ENCODE measurements around the gene LCP2.

The LCP2 gene

GRCh38 chr5:170268153-170268689 is 29.4 kb downstream of the LCP2 start:
- TF ChIP-seq CTCF (IDR thresholded peaks at IDR 0.05; ENCODE audit: borderline replicate concordance, extremely low read depth, low read length, poor library complexity, severe bottlenecking) (no peak), EZH2 (IDR thresholded peaks at IDR 0.05; ENCODE audit: borderline replicate concordance, low read depth, low read length, severe bottlenecking) (no peak)
- H3K4me2 ChIP-seq (ENCODE audit: insufficient read depth, low read length): no peak overlapping the region

GRCh38 chr5:170267431-170268152 is 30.0 kb downstream of the LCP2 start:
- Histone ChIP-seq H3K9ac (ENCODE audit: low read depth, low read length) (no peak overlapping the region), H3K9me3 (ENCODE audit: insufficient read depth, low read length, severe bottlenecking) (no peaks in the 10 kb centered on the region), H3K27ac (ENCODE audit: low read length) (peak overlapping the region; percentile 25), H2AFZ (ENCODE audit: low read depth, low read length) (no peak overlapping the region), H4K20me1 (ENCODE audit: insufficient read depth, low read length) (no peaks in the 10 kb centered on the region), H3K79me2 (ENCODE audit: insufficient read depth, low read length) (no peaks in the 10 kb centered on the region), H3K36me3 (ENCODE audit: insufficient read depth, low read length) (peaks cover 92% of the 10 kb centered on the region), H3K4me1 (ENCODE audit: insufficient read depth, low read length) (no peaks in the 10 kb centered on the region), H3K4me2 (ENCODE audit: insufficient read depth, low read length) (no peak overlapping the region), H3K4me3 (ENCODE audit: low read depth in 1 of 2, low read length in 2 of 2) (no peak overlapping the region), H3K27me3 (ENCODE audit: insufficient read depth, low read length, poor library complexity) (no peaks in the 10 kb centered on the region)
- peak; percentile 71 for DNase-seq
- TF ChIP-seq CTCF (IDR thresholded peaks at IDR 0.05; ENCODE audit: borderline replicate concordance, extremely low read depth, low read length, poor library complexity, severe bottlenecking) (peak; percentile 81), EZH2 (IDR thresholded peaks at IDR 0.05; ENCODE audit: borderline replicate concordance, low read depth, low read length, severe bottlenecking) (no peak)
- peak; percentile 81 for ATAC-seq (ENCODE audit: insufficient read depth, low read depth)

More at GRCh38 chr5:170268153-170268689, 29.4 kb downstream of the LCP2 start:
- Histone ChIP-seq H3K9ac (ENCODE audit: low read depth, low read length) (no peak overlapping the region), H4K20me1 (ENCODE audit: insufficient read depth, low read length) (no peaks in the 10 kb centered on the region), H3K27me3 (ENCODE audit: insufficient read depth, low read length, poor library complexity) (no peaks in the 10 kb centered on the region), H3K9me3 (ENCODE audit: insufficient read depth, low read length, severe bottlenecking) (no peaks in the 10 kb centered on the region), H3K4me3 (ENCODE audit: low read depth in 1 of 2, low read length in 2 of 2) (no peak overlapping the region), H3K36me3 (ENCODE audit: insufficient read depth, low read length) (peaks cover 92% of the 10 kb centered on the region), H2AFZ (ENCODE audit: low read depth, low read length) (no peak overlapping the region), H3K27ac (ENCODE audit: low read length) (peak overlapping the region; percentile 11; the same call in 1 of the 2 replicates), H3K4me1 (ENCODE audit: insufficient read depth, low read length) (no peaks in the 10 kb centered on the region), H3K79me2 (ENCODE audit: insufficient read depth, low read length) (no peaks in the 10 kb centered on the region)
- DNase-seq (no peak), ATAC-seq (ENCODE audit: insufficient read depth, low read depth) (no peak)

DNA sequence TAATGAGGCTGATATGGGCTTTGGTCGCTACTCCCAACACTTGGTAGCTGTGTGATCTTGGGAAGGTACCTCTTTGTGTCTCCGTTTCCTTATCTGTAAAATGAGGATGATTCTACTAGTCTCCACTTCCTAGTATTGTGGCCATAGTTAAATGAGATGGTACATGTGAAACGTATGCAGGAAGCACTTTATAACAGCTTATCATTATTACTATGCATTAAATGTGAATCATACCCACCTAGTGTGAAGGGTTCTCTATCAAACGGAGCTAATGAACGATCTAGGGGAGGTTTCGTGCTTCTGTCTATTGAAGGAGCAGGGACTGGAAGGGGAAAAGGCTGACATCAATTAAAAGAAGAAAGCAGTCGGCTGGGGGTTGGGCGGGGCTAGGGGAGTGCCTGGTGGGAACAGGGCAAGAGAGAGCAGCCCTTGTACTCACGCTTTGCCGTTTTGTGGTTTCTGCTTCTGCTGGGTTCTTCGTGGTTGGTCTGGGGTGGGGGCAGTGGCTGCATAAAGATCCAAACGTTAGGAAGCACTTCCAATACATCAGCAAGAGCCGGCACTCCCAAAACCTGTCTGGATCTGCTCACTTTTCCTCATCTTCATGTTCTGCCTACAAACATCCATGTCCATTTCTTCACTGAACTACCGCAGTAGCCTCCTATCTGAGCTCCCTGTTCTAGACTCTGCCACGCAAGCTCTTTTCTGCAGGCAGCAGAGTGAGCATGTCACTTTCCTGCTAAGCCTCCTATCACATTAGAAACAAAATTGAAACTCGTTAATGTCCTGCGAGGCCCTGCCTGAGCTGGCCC is 30.8 kb downstream of the LCP2 start:
- H4K20me1 ChIP-seq (ENCODE audit: insufficient read depth, low read length): no peaks in the 10 kb centered on the region
- H3K27me3 ChIP-seq (ENCODE audit: insufficient read depth, low read length, poor library complexity): no peaks in the 10 kb centered on the region
- DNase-seq (peak; percentile 43), ATAC-seq (ENCODE audit: insufficient read depth, low read depth) (peak; percentile 45; the same call in 1 of the 3 replicates)
- H3K4me1 ChIP-seq (ENCODE audit: insufficient read depth, low read length): no peaks in the 10 kb centered on the region
- H3K27ac ChIP-seq (ENCODE audit: low read length): no peak overlapping the region; the same call in 1 of the 2 replicates
- TF ChIP-seq CTCF (IDR thresholded peaks at IDR 0.05; ENCODE audit: borderline replicate concordance, extremely low read depth, low read length, poor library complexity, severe bottlenecking): no peak
- TF ChIP-seq EZH2 (IDR thresholded peaks at IDR 0.05; ENCODE audit: borderline replicate concordance, low read depth, low read length, severe bottlenecking): no peak
- H3K79me2 ChIP-seq (ENCODE audit: insufficient read depth, low read length): no peaks in the 10 kb centered on the region
- peaks cover 93% of the 10 kb centered on the region for H3K36me3 ChIP-seq (ENCODE audit: insufficient read depth, low read length)
- no peak overlapping the region for H3K4me3 ChIP-seq (ENCODE audit: low read depth in 1 of 2, low read length in 2 of 2)
- H2AFZ ChIP-seq (ENCODE audit: low read depth, low read length): no peak overlapping the region
- H3K9ac ChIP-seq (ENCODE audit: low read depth, low read length): no peak overlapping the region
- H3K4me2 ChIP-seq (ENCODE audit: insufficient read depth, low read length): no peak overlapping the region
- no peaks in the 10 kb centered on the region for H3K9me3 ChIP-seq (ENCODE audit: insufficient read depth, low read length, severe bottlenecking)

Data from DND-41 (cell line).